GM18870 (cell line): Measurements from ENCODE around the gene MX1.

Experiments used
- ATAC-seq: cut with Tn5 transposase; IDR thresholded peaks from one replicate; pipeline ENCODE4 v1.9.1; 2021; ENCODE audit warnings: moderate library complexity; ENCODE audit not compliant: unreplicated experiment

MX1 gene

GRCh38 chr21:41458559-41458958, 32.5 kb downstream of the MX1 start:
- ATAC-seq = no peak

- ATAC-seq = no peak
Measured at GRCh38 chr21:41459884-41460534, 34.0 kb downstream of the MX1 start.

GRCh38 chr21:41460578-41461527, 34.8 kb downstream of the MX1 start:
- no peak for ATAC-seq

- no peak for ATAC-seq
Measured at GRCh38 chr21:41465176-41465781, 39.2 kb downstream of the MX1 start.

- ATAC-seq = no peak
Measured at GRCh38 chr21:41466024-41466820, 40.2 kb downstream of the MX1 start.

- ATAC-seq = no peak
Measured at GRCh38 chr21:41470054-41470453, 44.0 kb downstream of the MX1 start.

- no peak for ATAC-seq
Measured at GRCh38 chr21:41472753-41473548, 46.9 kb downstream of the MX1 start.

- ATAC-seq = no peak
Measured at GRCh38 chr21:41475714-41476420, 49.8 kb downstream of the MX1 start.

GRCh38 chr21:41477641-41478318, 51.7 kb downstream of the MX1 start:
- ATAC-seq = no peak

- ATAC-seq = no peak
Measured at GRCh38 chr21:41478319-41479177, 52.5 kb downstream of the MX1 start.

GRCh38 chr21:41479686-41480085, 53.6 kb downstream of the MX1 start:
- ATAC-seq = no peak

GRCh38 chr21:41480086-41480690, 54.1 kb downstream of the MX1 start:
- no peak for ATAC-seq

- no peak for ATAC-seq
Measured at GRCh38 chr21:41481191-41481590, 55.2 kb downstream of the MX1 start.

GRCh38 chr21:41482301-41482700, 56.3 kb downstream of the MX1 start:
- ATAC-seq = no peak

- ATAC-seq = no peak
Measured at GRCh38 chr21:41482980-41483379, 56.9 kb downstream of the MX1 start.

- no peak for ATAC-seq
Measured at GRCh38 chr21:41483415-41483814, 57.4 kb downstream of the MX1 start.

GRCh38 chr21:41483973-41484372, 57.9 kb downstream of the MX1 start:
- ATAC-seq = no peak

GRCh38 chr21:41487082-41487481, 61.0 kb downstream of the MX1 start:
- no peak for ATAC-seq
